ENCODE data around the gene HTATIP2.
"Not testable (repeated sequence)": the region's sequence is repeated elsewhere in the genome, so short reads cannot be mapped to it uniquely, and the experiment has no call there.

Gene HTATIP2

GRCh38 chr11:20362481-20362880, 1.0 kb upstream of the HTATIP2 start:
- H3K9me3 Mint-ChIP-seq (ENCODE audit: low read depth), result no peaks in the 10 kb centered on the region
- H3K4me3 Mint-ChIP-seq, result peak overlapping the region; percentile 91
- H3K27ac Mint-ChIP-seq, result peak overlapping the region; percentile 97
- peaks cover 8% of the 10 kb centered on the region for H3K36me3 Mint-ChIP-seq
- no peaks in the 10 kb centered on the region for H3K27me3 Mint-ChIP-seq
- peaks cover 58% of the 10 kb centered on the region for H3K4me1 Mint-ChIP-seq (ENCODE audit: low read depth)

DNA sequence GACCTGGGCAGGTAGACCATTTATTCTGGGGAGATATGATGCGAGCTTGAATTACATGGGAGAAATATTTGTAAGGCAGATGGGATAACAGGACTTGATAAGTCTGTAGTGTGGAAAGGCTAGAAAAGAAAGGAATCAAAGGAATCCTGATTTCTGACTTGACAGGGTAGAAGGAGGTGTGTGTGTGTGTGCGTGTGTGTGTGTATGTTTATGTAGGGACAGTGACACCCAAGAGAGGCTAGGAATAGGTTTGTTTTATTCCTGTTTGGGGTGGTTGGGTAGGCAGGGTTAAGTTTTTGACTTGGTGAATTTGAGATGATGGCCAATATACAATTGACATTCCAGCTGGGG, 390 bp upstream of the HTATIP2 start:
- Mint-ChIP-seq H3K4me3 (peak overlapping the region; percentile 91), H3K27me3 (no peaks in the 10 kb centered on the region), H3K36me3 (peaks cover 9% of the 10 kb centered on the region), H3K9me3 (ENCODE audit: low read depth) (no peaks in the 10 kb centered on the region), H3K27ac (peak overlapping the region; percentile 97), H3K4me1 (ENCODE audit: low read depth) (peaks cover 62% of the 10 kb centered on the region)

DNA sequence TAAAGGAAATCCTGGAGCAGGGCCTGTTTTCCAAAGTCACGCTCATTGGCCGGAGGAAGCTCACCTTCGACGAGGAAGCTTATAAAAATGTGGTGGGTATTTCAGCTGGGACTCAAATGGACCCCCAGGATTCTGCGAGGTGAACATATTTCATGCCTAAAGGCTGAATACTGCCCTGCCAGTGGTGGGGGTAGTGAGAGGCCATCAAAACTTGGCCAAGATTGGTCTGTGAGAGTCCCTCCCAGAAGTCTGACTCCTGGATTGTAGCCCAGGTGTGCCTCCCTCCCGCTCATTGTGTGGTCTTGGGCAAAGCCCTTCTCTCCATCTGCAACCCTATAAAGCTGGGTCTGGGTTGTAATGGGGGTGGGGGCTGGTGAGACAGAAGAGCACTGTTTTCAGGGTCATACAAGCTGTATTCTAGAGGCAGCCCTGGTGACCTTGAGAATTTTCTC, 853 bp downstream of the HTATIP2 start:
- Mint-ChIP-seq H3K27me3 (no peaks in the 10 kb centered on the region), H3K27ac (peak overlapping the region; percentile 88), H3K4me1 (ENCODE audit: low read depth) (peaks cover 71% of the 10 kb centered on the region), H3K4me3 (peak overlapping the region; percentile 85), H3K36me3 (peaks cover 15% of the 10 kb centered on the region), H3K9me3 (ENCODE audit: low read depth) (no peaks in the 10 kb centered on the region)

GRCh38 chr11:20365465-20365864, 2.0 kb downstream of the HTATIP2 start:
- H3K4me3 Mint-ChIP-seq, result peak overlapping the region; percentile 85
- peaks cover 70% of the 10 kb centered on the region for H3K4me1 Mint-ChIP-seq (ENCODE audit: low read depth)
- peaks cover 17% of the 10 kb centered on the region for H3K36me3 Mint-ChIP-seq
- not testable (repeated sequence) for H3K27ac Mint-ChIP-seq; H3K27me3 Mint-ChIP-seq; H3K9me3 Mint-ChIP-seq (ENCODE audit: low read depth)

GRCh38 chr11:20367313-20367948, 3.9 kb downstream of the HTATIP2 start:
- Mint-ChIP-seq H3K36me3 (peaks cover 21% of the 10 kb centered on the region), H3K4me1 (ENCODE audit: low read depth) (peaks cover 60% of the 10 kb centered on the region), H3K9me3 (ENCODE audit: low read depth) (no peaks in the 10 kb centered on the region), H3K27ac (peak overlapping the region; percentile 75), H3K4me3 (peak overlapping the region; percentile 33), H3K27me3 (no peaks in the 10 kb centered on the region)

- peaks cover 21% of the 10 kb centered on the region for H3K36me3 Mint-ChIP-seq
- H3K4me3 Mint-ChIP-seq, result peak overlapping the region; percentile 5
- H3K4me1 Mint-ChIP-seq (ENCODE audit: low read depth), result peaks cover 50% of the 10 kb centered on the region
- no peaks in the 10 kb centered on the region for H3K9me3 Mint-ChIP-seq (ENCODE audit: low read depth)
- peak overlapping the region; percentile 34 for H3K27ac Mint-ChIP-seq
- no peaks in the 10 kb centered on the region for H3K27me3 Mint-ChIP-seq
Measured at GRCh38 chr11:20368438-20368837, 4.9 kb downstream of the HTATIP2 start.

DNA sequence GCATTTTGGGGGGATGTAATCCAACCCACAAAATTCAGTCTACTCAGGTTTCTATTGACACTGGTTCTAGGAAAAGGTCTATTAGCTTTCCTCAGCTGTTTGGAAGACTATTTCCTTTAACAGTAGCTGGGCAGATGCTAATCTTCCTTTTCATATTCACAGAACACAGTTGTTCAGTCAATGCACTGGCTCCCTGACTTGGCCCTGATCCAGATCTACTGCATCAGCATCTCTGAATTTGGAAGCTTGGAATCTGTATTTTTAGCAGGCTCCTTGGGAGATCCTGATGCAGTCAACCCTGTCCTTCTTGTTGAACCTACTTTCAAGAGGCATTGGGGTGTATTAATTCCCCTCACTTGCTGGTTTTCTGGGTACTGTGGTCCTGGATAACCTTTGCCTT, 6.3 kb downstream of the HTATIP2 start:
- no peaks in the 10 kb centered on the region for H3K9me3 Mint-ChIP-seq (ENCODE audit: low read depth)
- no peak overlapping the region for H3K27ac Mint-ChIP-seq
- peaks cover 23% of the 10 kb centered on the region for H3K36me3 Mint-ChIP-seq
- H3K27me3 Mint-ChIP-seq, result no peaks in the 10 kb centered on the region
- H3K4me3 Mint-ChIP-seq, result no peak overlapping the region
- H3K4me1 Mint-ChIP-seq (ENCODE audit: low read depth), result peaks cover 46% of the 10 kb centered on the region

DNA sequence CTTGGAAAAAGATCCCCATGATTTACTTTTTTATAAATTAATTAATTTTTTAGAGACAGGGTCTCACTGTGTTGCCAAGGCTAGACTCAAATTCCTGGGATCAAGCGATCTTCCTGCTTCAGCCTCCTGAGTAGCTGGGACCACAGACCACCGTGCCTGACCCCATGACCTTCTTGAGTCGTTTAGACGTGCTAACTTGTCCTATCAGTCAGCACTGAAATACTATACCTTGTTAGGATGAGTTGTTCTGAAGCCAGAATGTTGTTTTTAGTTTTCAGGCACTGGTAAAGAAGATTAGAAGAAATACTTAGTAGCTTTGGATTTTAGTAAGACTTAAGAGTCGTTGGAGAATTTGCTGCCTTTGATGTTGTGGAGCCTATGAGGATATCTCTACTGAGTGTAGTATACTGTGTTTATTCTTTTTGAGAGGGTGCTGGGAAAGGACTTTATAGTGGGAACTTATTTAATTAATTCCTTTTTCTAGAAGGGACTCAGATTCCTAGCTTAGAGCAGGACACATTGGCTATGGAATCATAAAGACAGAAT, 8.6 kb downstream of the HTATIP2 start:
- Mint-ChIP-seq H3K27ac (no peak overlapping the region), H3K27me3 (no peaks in the 10 kb centered on the region), H3K4me1 (ENCODE audit: low read depth) (peaks cover 27% of the 10 kb centered on the region), H3K36me3 (peaks cover 18% of the 10 kb centered on the region), H3K9me3 (ENCODE audit: low read depth) (no peaks in the 10 kb centered on the region), H3K4me3 (no peak overlapping the region)

DNA sequence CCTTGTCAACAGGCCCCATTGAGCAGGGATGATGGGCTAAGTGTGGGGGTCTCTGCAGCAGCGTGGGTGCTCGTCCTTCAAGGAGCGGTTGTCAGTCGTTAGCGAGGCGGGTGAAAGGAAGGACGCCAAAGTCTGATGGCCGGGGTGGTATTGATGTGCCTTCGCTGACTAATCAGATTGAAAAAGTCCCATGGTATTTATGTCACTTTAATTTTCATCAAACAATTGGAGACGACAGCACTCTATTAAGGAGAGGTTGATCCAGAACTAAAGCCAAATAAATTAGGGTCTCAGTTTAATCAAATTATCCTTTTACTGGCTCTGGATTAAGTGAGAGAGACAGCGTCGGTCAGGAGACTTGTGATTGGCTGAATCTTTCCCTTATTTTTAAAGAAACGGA, 9.6 kb downstream of the HTATIP2 start:
- H3K9me3 Mint-ChIP-seq (ENCODE audit: low read depth), result no peaks in the 10 kb centered on the region
- H3K27me3 Mint-ChIP-seq, result no peaks in the 10 kb centered on the region
- H3K27ac Mint-ChIP-seq, result no peak overlapping the region
- H3K36me3 Mint-ChIP-seq, result peaks cover 14% of the 10 kb centered on the region
- peaks cover 19% of the 10 kb centered on the region for H3K4me1 Mint-ChIP-seq (ENCODE audit: low read depth)
- no peak overlapping the region for H3K4me3 Mint-ChIP-seq

DNA sequence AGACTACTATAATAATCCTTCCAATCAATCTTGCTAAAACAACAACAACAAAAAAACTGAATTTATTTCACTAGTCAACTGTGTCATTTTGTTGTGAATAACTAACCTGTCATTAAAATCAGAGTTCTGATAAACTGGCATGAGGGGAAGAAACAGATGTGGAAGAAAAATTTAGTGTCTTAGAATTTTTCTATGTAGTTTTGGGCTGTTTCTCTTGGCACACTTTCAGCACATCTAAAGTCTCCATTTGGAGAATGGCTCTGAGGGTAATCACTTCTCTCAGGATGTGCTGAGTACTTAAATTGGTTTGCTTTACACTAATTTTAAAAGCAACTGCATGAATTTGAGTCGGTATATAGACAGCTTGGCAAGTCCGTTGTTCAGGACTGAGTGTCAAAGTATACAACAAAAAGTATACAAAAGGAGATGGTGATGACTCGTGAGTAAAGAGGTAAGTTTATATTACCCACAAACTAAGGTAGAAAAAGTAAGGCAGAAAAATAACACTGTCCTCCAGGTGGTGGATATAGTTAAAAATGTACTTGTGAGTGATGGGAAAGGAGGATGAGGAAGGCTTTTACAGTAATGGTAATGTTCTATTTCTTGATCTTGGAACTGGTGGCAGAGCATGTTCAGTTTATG, 10.2 kb downstream of the HTATIP2 start:
- Mint-ChIP-seq H3K27me3 (no peaks in the 10 kb centered on the region), H3K36me3 (peaks cover 11% of the 10 kb centered on the region), H3K4me1 (ENCODE audit: low read depth) (peaks cover 14% of the 10 kb centered on the region), H3K27ac (peak overlapping the region; percentile 46), H3K4me3 (no peak overlapping the region), H3K9me3 (ENCODE audit: low read depth) (no peaks in the 10 kb centered on the region)

DNA sequence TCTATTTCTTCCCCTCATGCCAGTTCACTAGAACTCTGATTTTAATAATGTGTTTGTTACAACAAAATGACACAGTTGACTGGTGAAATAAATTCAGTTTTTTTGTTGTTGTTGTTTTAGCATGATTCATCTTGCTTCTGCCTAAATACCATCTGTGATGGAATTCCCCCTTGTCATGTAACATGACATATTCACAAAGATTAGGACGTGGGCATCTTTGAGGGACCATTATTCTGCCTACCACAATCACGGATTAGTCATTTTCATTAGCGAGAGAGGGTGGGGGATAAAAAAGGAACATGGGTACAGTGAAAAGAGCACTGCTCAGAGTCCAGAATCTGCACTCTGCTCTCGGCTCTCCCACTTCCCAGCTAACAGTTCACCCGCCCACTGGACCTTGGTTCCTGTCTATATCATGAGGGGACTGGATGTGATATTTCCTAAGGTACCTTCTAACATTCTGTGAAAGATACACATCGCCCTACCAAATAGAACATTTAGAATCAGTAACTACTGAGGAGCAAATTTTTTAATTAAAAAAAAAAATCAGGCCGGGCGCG, 11.3 kb downstream of the HTATIP2 start:
- H3K4me3 Mint-ChIP-seq, result no peak overlapping the region
- peaks cover 8% of the 10 kb centered on the region for H3K36me3 Mint-ChIP-seq
- peaks cover 9% of the 10 kb centered on the region for H3K4me1 Mint-ChIP-seq (ENCODE audit: low read depth)
- H3K27ac Mint-ChIP-seq, result peak overlapping the region; percentile 64
- H3K27me3 Mint-ChIP-seq, result no peaks in the 10 kb centered on the region
- no peaks in the 10 kb centered on the region for H3K9me3 Mint-ChIP-seq (ENCODE audit: low read depth)

DNA sequence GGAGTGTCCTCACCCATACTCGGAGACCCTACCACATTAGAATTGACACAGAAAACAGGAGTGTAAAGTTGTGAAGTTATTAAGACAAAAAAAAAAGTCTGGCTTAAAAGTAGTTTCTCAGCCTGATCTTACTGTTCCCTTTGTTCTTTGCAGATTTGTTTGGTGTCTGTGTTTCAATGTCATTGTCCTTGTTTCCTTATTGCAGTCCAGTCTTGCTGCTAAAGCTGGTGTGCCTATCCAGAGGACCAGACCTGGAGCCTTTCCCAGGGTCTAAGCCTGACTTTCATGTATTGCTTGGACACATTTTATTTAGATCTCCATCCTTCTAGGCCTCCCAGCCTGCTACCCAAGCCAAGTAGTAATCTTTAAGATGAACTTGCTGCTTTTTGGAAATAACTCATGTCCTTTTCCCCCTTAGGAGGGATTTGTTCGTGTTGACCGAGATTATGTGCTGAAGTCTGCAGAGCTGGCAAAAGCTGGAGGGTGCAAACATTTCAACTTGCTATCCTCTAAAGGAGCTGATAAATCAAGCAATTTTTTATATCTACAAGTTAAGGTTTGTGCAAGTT, 12.7 kb downstream of the HTATIP2 start:
- H3K27ac Mint-ChIP-seq, result no peak overlapping the region
- peaks cover 8% of the 10 kb centered on the region for H3K4me1 Mint-ChIP-seq (ENCODE audit: low read depth)
- H3K4me3 Mint-ChIP-seq, result no peak overlapping the region
- no peaks in the 10 kb centered on the region for H3K27me3 Mint-ChIP-seq
- peaks cover 6% of the 10 kb centered on the region for H3K36me3 Mint-ChIP-seq
- H3K9me3 Mint-ChIP-seq (ENCODE audit: low read depth), result no peaks in the 10 kb centered on the region

GRCh38 chr11:20385996-20386395, 22.5 kb downstream of the HTATIP2 start:
- H3K9me3 Mint-ChIP-seq (ENCODE audit: low read depth); H3K36me3 Mint-ChIP-seq; H3K27me3 Mint-ChIP-seq: not testable (repeated sequence)
- Mint-ChIP-seq H3K4me1 (ENCODE audit: low read depth) (peaks cover 26% of the 10 kb centered on the region), H3K27ac (peak overlapping the region; percentile 81), H3K4me3 (peak overlapping the region; percentile 96)

DNA sequence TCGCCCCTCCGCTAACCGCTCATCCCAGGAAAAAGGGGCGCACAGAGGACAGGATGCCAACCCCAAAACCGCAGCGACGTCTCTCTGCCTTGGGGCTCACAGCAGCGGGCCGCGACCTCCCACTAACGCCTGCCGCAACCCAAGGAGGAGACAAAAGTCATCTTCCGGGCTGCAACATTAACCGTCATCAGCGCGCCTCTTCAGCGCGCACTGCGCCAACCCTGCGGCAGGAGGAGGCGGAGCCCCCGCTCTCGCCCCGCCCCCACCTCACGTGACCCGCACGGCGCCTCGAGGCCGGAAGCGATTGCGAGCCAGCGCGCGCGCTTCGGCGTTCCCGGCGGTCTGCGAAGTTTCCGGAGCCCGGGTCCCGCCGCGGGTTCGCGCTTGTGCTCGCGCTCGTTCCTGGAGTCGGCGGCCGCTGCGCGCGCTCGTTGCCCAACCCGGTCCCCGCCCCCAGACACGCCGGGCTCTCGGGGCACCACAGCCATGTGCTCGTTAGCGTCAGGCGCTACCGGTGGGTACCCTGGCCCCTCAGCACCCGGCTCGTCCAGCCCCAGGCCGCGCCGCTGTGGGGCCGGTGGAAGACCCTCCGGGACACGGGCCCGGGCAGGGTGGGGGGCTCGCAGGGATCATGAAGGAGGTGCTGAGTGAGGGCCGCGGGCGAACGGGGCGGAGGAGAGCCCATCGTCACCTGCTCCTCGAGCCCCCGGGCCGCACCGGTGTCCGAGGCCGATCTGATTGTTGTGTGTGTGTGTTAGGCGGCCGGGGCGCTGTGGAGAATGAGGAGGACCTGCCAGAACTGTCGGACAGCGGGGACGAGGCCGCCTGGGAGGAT, 24.0 kb downstream of the HTATIP2 start, which contains the start of gene PRMT3:
Gene PRMT3 (plus strand): TSS at position 456 of the 835 bp plus-strand sequence. CDS start 31 bp downstream, at position 487.
- Mint-ChIP-seq H3K36me3 (peaks cover 6% of the 10 kb centered on the region), H3K27me3 (no peaks in the 10 kb centered on the region), H3K9me3 (ENCODE audit: low read depth) (no peaks in the 10 kb centered on the region), H3K4me3 (peak within 1 kb of the TSS; percentile 96), H3K4me1 (ENCODE audit: low read depth) (peaks cover 31% of the 10 kb centered on the region), H3K27ac (peak within 1 kb of the TSS; percentile 99)

Measured in activated naive CD8-positive, alpha-beta T cell (primary cell).